Trophoblast cell (in vitro differentiated cells and primary cell): ENCODE measurements around the gene FCMR.

ENCODE experiments used
- DNase-seq, 2 donors: peaks; one replicate each; pipeline ENCODE4 v3.0.0-alpha.2; 2016
- H2AFZ ChIP-seq: 2 replicates; pipeline ENCODE4 v1.6.1; 2013; ENCODE audit warnings: low read length, moderate library complexity, mild to moderate bottlenecking; ENCODE audit not compliant: insufficient read depth, poor library complexity
- H2AK5ac ChIP-seq: 2 replicates; pipeline ENCODE4 v1.6.1; 2013; ENCODE audit warnings: mild to moderate bottlenecking, low read length
- H2BK120ac ChIP-seq: 2 replicates; pipeline ENCODE4 v1.6.1; 2013; ENCODE audit warnings: low read length, mild to moderate bottlenecking, moderate library complexity; ENCODE audit not compliant: insufficient read depth, poor library complexity
- H2BK12ac ChIP-seq: 2 replicates; pipeline ENCODE4 v1.6.1; 2013; ENCODE audit warnings: mild to moderate bottlenecking, low read length, moderate library complexity
- H2BK5ac ChIP-seq: 2 replicates; pipeline ENCODE4 v1.6.1; 2013; ENCODE audit warnings: low read length, low read depth, moderate library complexity, mild to moderate bottlenecking; ENCODE audit not compliant: poor library complexity
- H3K14ac ChIP-seq: 2 replicates; pipeline ENCODE4 v1.6.1; 2013; ENCODE audit warnings: mild to moderate bottlenecking, low read length
- H3K18ac ChIP-seq: 2 replicates; pipeline ENCODE4 v1.6.1; 2013; ENCODE audit warnings: mild to moderate bottlenecking, low read length
- H3K23ac ChIP-seq: 2 replicates; pipeline ENCODE4 v1.6.1; 2013; ENCODE audit warnings: low read length
- H3K27ac ChIP-seq: 2 replicates; pipeline ENCODE4 v1.5.1; 2013; ENCODE audit warnings: low read depth, mild to moderate bottlenecking, inconsistent platforms, low read length, moderate library complexity
- H3K27me3 ChIP-seq: 2 replicates; pipeline ENCODE4 v1.6.1; 2013; ENCODE audit warnings: inconsistent platforms, mild to moderate bottlenecking, low read length, moderate library complexity; ENCODE audit not compliant: insufficient read depth
- H3K36me3 ChIP-seq, 2 experiments: 1 replicate in 1 of 2; 2 replicates in 1 of 2; pipeline ENCODE4 v1.6.1; 2013; ENCODE audit warnings: low read length in 2 of 2, mild to moderate bottlenecking in 2 of 2, moderate library complexity in 1 of 2; ENCODE audit not compliant: insufficient read depth in 2 of 2, control insufficient read depth in 1 of 2
- H3K4ac ChIP-seq: 2 replicates; pipeline ENCODE4 v1.6.1; 2013; ENCODE audit warnings: low read depth, mild to moderate bottlenecking, low read length, moderate library complexity
- H3K4me1 ChIP-seq, 2 experiments: 1 replicate in 1 of 2; 2 replicates in 1 of 2; pipeline ENCODE4 v1.6.1; 2013; ENCODE audit warnings: low read length in 2 of 2, mild to moderate bottlenecking in 2 of 2, moderate library complexity in 1 of 2; ENCODE audit not compliant: insufficient read depth in 2 of 2, control insufficient read depth in 1 of 2
- H3K4me2 ChIP-seq: 2 replicates; pipeline ENCODE4 v1.6.1; 2013; ENCODE audit warnings: inconsistent platforms, mild to moderate bottlenecking, low read length, moderate library complexity
- H3K4me3 ChIP-seq: 2 replicates; pipeline ENCODE4 v1.5.1; 2013; ENCODE audit warnings: mild to moderate bottlenecking, low read depth, low read length, inconsistent platforms
- H3K79me1 ChIP-seq: one replicate; pipeline ENCODE4 v1.6.1; 2013; ENCODE audit warnings: low read length
- H3K79me2 ChIP-seq: 2 replicates; pipeline ENCODE4 v1.6.1; 2013; ENCODE audit warnings: low read length, mild to moderate bottlenecking; ENCODE audit not compliant: control insufficient read depth, insufficient read depth, poor library complexity
- H3K9ac ChIP-seq: 2 replicates; pipeline ENCODE4 v1.6.1; 2013; ENCODE audit warnings: mild to moderate bottlenecking, low read length
- H3K9me3 ChIP-seq: 2 replicates; pipeline ENCODE4 v1.6.1; 2013; ENCODE audit warnings: low read depth, mild to moderate bottlenecking, control low read depth, inconsistent platforms, low read length; ENCODE audit not compliant: insufficient read depth
- H4K12ac ChIP-seq: 2 replicates; pipeline ENCODE4 v1.6.1; 2013; ENCODE audit warnings: low read depth, mild to moderate bottlenecking, low read length, moderate library complexity
- H4K8ac ChIP-seq: 2 replicates; pipeline ENCODE4 v1.6.1; 2013; ENCODE audit warnings: low read depth, mild to moderate bottlenecking, low read length, moderate library complexity
- H4K91ac ChIP-seq: one replicate; pipeline ENCODE4 v1.6.1; 2013; ENCODE audit warnings: low read depth, mild to moderate bottlenecking, low read length, moderate library complexity
- WGBS: extraction: QIAGEN DNeasy Blood & Tissue Kit; methylation state at CpG from one replicate; pipeline ENCODE4 v1.1.7; 2013; ENCODE audit warnings: missing lambda C conversion rate; ENCODE audit not compliant: insufficient read length, insufficient coverage; ENCODE audit errors: extremely low coverage; 5-methylcytosine and 5-hydroxymethylcytosine counted together

Gene FCMR

DNA sequence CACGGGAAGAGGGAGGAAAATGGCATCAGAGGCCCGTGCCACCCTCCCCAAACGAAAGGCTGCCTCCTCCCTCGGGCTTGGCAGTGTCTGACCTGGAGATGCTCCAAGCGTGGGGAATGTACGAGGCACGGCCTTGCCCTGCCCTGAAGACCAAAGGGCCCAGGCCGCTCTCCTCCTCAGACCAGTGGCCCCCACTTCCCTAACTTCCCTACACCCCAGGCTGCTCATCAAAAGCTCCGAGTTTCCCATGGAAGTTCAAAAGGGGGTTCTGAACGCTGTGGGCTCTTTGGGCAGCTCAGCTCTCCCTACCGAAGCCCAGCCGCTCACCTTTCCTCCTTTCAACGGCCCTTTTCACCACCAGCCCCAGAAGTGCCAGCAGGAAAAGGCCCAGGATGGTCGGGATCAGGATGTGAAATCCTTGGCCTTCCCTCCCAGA, 11.8 kb downstream of the FCMR start:
- Histone ChIP-seq H4K91ac (no peak overlapping the region), H3K27me3 (peaks cover 11% of the 10 kb centered on the region)

DNA sequence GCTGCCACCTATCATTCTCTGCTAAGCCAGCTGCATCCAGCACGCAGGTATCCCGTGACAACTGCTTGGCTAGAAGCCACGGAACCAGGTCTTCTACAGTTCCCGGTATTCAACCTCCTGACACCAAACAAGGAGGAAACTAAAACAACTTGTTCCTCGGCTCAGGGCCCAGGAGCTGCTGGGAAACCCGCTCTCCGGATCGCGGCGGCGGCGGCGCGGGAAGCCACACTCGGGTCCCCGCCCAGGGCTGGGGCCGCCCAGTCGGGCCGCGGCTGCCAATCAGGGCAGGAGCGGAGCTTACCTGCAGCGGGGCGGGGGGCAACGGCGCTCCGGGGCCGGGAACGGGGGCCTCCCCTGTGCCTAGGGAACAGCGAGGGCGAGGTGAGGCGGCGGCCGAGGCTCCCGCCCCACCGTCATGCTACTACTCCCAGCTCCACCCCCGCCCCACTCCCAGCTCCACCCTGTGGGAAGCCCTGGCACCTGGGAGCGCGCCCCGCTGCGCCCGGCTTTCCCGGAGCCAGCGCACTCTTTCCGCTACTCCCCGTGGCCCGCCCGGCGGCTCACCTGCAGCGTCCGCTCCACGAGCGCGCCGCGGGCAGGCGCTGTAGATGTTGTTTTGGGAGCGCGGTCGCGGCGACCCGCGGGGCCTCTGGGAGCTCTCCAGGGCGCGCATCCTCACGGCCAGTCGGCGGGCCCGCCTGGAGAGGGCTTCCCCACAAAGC, 12.4 kb downstream of the FCMR start:
- no peak overlapping the region for H4K12ac ChIP-seq
- H3K4me1 ChIP-seq: peaks cover 12 to 15% of the 10 kb centered on the region in 2 experiments
- no peak overlapping the region for H2AK5ac ChIP-seq
- no peak overlapping the region for H4K91ac ChIP-seq
- no peak overlapping the region for H2BK12ac ChIP-seq
- no peak overlapping the region for H3K14ac ChIP-seq
- H3K27me3 ChIP-seq: peaks cover 11% of the 10 kb centered on the region
- no peak overlapping the region for H3K4ac ChIP-seq
- no peak overlapping the region for H3K9ac ChIP-seq
- DNase-seq: peak; percentile 49 to 73
- WGBS: no CpG with 5 or more reads among the region's 69 CpGs
- H3K79me1 ChIP-seq: no peaks in the 10 kb centered on the region
- H2BK120ac ChIP-seq: no peak overlapping the region
- H3K27ac ChIP-seq: no peak overlapping the region
- peak overlapping the region; percentile 63 for H3K4me3 ChIP-seq
- no peaks in the 10 kb centered on the region for H3K9me3 ChIP-seq
- no peak overlapping the region for H2BK5ac ChIP-seq
- no peak overlapping the region for H3K23ac ChIP-seq
- peak overlapping the region; percentile 86 for H3K4me2 ChIP-seq
- H2AFZ ChIP-seq: peak overlapping the region; percentile 37
- H3K18ac ChIP-seq: no peak overlapping the region
- H4K8ac ChIP-seq: no peak overlapping the region
- no peaks in the 10 kb centered on the region for H3K36me3 ChIP-seq
- no peaks in the 10 kb centered on the region for H3K79me2 ChIP-seq

More for the DNA sequence above, 11.8 kb downstream of the FCMR start:
- H3K27ac ChIP-seq: no peak overlapping the region
- no peaks in the 10 kb centered on the region for H3K36me3 ChIP-seq
- peak overlapping the region; percentile 86 for H3K4me2 ChIP-seq
- H3K4me3 ChIP-seq: peak overlapping the region; percentile 63
- peaks cover 9 to 10% of the 10 kb centered on the region in 2 experiments for H3K4me1 ChIP-seq
- no peak for DNase-seq
- H3K14ac ChIP-seq: no peak overlapping the region
- H4K8ac ChIP-seq: no peak overlapping the region
- H3K18ac ChIP-seq: no peak overlapping the region
- no peaks in the 10 kb centered on the region for H3K9me3 ChIP-seq
- H2BK120ac ChIP-seq: no peak overlapping the region
- H2AK5ac ChIP-seq: no peak overlapping the region
- no peak overlapping the region for H3K23ac ChIP-seq
- no CpG with 5 or more reads among the region's 14 CpGs for WGBS
- H2AFZ ChIP-seq: no peak overlapping the region
- H3K9ac ChIP-seq: no peak overlapping the region
- H2BK12ac ChIP-seq: no peak overlapping the region
- H4K12ac ChIP-seq: no peak overlapping the region
- no peak overlapping the region for H3K4ac ChIP-seq
- H3K79me2 ChIP-seq: no peaks in the 10 kb centered on the region
- H2BK5ac ChIP-seq: no peak overlapping the region
- no peaks in the 10 kb centered on the region for H3K79me1 ChIP-seq

DNA sequence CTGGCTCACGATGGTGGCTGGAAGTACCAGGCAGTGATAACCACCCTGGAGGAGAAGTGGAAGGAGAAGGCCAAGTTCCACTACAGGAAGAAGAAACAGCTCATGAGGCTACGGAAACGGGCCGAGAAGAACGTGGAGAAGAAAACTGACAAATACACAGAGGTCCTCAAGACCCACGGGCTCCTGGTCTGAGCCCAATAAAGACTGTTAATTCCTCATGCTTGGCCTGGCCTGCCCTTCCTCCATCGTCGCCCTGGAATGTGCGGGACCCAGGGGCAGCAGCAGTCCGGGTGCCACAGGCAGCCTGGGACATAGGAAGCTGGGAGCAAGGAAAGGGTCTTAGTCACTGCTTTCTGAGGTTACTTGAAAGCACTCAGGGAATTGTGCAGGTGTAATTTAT, 13.7 kb downstream of the FCMR start:
- Histone ChIP-seq H2BK5ac (no peak overlapping the region), H4K91ac (no peak overlapping the region), H3K27me3 (peaks cover 11% of the 10 kb centered on the region), H3K79me1 (no peaks in the 10 kb centered on the region), H3K9me3 (no peaks in the 10 kb centered on the region), H3K27ac (no peak overlapping the region), H3K4me1 (peaks cover 12 to 15% of the 10 kb centered on the region in 2 experiments), H3K4me2 (no peak overlapping the region), H3K9ac (no peak overlapping the region), H2BK120ac (no peak overlapping the region), H2AFZ (no peak overlapping the region), H2BK12ac (no peak overlapping the region), H2AK5ac (no peak overlapping the region), H3K36me3 (no peaks in the 10 kb centered on the region), H3K23ac (no peak overlapping the region), H3K4ac (no peak overlapping the region), H4K8ac (no peak overlapping the region), H3K79me2 (no peaks in the 10 kb centered on the region), H3K14ac (no peak overlapping the region), H3K4me3 (no peak overlapping the region), H4K12ac (no peak overlapping the region), H3K18ac (no peak overlapping the region)
- no CpG with 5 or more reads among the region's 10 CpGs for WGBS
- DNase-seq: no peak

DNA sequence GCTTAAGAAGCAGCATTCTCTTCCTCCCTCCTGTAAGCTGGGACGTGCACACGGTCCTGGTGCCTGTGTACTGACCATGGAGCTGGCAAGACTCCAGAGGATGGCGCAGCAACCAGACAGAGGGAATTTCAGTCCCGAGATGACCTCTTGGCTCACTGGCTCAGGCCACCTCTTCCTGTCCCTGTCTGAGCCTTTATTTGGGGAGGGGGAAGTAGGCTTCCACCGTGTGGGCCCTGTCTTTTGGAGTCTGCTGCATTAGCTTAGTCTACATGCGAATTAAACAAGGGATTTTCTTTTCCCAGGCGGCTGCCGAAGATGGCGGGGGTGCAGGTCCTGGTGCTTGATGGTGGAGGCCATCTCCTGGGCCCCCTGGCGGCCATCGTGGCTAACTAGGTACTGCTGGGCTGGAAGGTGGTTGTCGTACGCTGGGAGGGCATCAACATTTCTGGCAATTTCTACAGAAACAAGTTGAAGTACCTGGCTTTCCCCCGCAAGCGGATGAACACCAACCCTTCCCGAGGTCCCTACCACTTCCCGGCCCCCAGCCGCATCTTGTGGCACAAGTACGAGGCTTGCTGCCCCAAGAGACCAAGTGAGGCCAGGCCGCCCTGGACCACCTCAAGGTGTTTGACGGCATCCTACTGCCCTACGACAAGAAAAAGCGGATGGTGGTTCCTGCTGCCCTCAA, 14.3 kb downstream of the FCMR start:
- Histone ChIP-seq H2AFZ (no peak overlapping the region), H4K12ac (no peak overlapping the region), H3K36me3 (no peaks in the 10 kb centered on the region), H3K18ac (no peak overlapping the region), H2BK12ac (no peak overlapping the region), H3K79me1 (no peaks in the 10 kb centered on the region), H2BK120ac (no peak overlapping the region), H3K4me2 (no peak overlapping the region), H3K4me1 (peaks cover 12 to 15% of the 10 kb centered on the region in 2 experiments), H3K27me3 (peaks cover 11% of the 10 kb centered on the region), H3K27ac (no peak overlapping the region), H4K8ac (no peak overlapping the region), H3K4ac (no peak overlapping the region), H3K79me2 (no peaks in the 10 kb centered on the region), H3K14ac (no peak overlapping the region), H2AK5ac (no peak overlapping the region), H3K9me3 (no peaks in the 10 kb centered on the region), H2BK5ac (no peak overlapping the region), H3K9ac (no peak overlapping the region), H4K91ac (no peak overlapping the region), H3K23ac (no peak overlapping the region), H3K4me3 (no peak overlapping the region)
- WGBS: no CpG with 5 or more reads among the region's 23 CpGs
- peak; percentile 9 to 50 for DNase-seq
